NCI-H2107 treated with DMSO at 0.1 percent for 48 hours (cell line): ENCODE measurements around the gene DNAJB8.

Experiments used
- DNase-seq: peaks from one replicate; lab custom pipeline; 2025; ENCODE audit not compliant: unreplicated experiment; lab: John Stamatoyannopoulos, UW

The DNAJB8 gene

DNA sequence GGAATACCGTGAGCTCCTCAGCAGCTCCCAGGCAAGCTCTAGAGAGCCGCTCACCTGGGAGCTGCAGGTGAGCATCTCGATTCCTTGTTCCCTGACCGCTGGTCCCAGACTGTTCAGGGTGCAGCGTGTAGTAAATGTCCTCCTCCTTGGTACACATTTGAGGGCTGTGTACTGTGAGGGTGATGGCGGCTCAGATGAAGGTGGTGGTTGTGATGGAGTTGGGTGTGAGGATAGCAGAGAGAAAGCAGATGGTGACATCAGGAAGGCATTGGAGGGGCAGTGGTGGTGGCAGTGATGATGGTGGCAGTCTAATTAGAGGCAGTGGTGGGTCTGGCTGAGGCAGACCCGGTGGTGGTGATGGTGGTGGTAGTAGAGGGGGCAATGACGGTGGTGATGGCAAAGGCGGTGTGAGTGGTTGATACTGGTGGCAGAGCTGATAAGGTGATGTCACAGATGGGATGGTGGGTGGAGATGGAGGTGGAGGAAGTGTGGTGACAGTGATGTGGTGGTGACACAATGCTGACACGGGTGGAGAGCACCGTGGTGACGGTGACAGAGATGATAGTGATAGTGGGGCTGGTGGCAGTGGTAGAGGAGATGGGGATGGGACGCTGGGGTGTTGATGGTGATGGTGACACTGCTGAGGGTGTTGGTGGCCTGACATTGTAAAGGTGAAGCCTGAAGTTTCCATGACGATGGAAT is at the start of gene DNAJB8:
Gene DNAJB8, minus strand, starts transcription at position 51 of the 702 bp plus-strand sequence. CDS start 3,645 bp downstream, outside the sequence.
- no peak for DNase-seq

DNA sequence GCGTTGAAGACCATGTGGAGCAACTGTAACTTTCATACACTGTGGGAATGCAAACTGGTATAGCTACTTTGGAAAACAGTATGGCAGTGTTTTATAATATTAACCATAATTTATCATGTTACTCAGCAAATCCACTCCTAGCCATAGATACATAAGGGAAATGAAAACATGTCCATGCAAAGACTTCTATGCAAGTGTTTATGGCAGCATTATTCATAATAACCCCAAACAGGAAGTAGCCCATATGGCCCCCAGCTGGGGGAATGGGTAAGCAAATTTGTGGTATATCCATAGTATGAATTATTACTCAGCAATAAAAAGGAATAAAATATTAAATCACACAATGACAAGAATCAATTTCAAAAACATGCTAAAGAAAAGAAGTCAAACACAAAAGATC is 49.3 kb upstream of the DNAJB8 start:
- DNase-seq: no peak

DNA sequence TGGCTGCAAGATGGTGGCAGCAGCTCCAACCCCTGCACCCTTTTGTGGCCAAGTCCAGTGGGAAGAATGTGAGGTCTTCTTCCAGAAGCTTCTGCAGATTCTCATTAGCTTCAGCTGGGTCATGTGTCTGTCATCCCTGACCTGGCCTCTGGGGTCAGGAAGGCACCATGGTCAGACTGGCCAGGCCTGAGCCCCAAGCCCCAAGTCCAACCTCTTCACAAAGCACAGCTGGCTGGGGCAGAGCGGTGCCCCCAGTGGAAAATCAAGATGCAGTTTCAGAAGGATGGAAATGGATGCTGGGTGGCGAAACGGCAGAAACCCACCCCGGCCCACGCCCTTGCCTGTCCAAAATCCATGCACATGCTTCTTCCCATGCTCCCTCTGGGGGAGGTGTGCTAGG is 42.2 kb upstream of the DNAJB8 start:
- no peak for DNase-seq

DNA sequence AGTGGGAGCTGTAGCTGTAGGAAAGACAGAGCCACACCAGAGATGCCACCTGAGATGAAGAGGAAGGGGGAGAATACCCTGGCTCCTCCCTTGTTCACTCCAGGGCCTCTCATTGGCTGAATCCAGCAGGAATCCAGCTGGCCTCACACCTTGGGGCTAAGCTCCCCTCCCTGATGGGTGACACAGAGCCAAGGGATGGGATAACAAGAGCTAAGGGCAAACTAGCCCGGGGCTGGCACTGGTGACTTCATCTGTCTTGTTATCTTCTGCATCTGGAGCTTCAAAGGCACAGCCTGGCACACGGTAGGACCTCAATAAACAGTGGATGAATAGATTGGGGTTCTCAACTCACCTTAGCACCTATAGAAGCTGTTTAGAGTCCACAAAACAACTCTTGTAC is 40.1 kb upstream of the DNAJB8 start:
- no peak for DNase-seq

- no peak for DNase-seq
Observed at GRCh38 chr3:128505771-128506170, 39.1 kb upstream of the DNAJB8 start.

- no peak for DNase-seq
Observed at GRCh38 chr3:128504963-128505730, 38.5 kb upstream of the DNAJB8 start.

GRCh38 chr3:128504533-128504915 is 37.8 kb upstream of the DNAJB8 start:
- no peak for DNase-seq

GRCh38 chr3:128503751-128504532 is 37.3 kb upstream of the DNAJB8 start:
- no peak for DNase-seq

DNA sequence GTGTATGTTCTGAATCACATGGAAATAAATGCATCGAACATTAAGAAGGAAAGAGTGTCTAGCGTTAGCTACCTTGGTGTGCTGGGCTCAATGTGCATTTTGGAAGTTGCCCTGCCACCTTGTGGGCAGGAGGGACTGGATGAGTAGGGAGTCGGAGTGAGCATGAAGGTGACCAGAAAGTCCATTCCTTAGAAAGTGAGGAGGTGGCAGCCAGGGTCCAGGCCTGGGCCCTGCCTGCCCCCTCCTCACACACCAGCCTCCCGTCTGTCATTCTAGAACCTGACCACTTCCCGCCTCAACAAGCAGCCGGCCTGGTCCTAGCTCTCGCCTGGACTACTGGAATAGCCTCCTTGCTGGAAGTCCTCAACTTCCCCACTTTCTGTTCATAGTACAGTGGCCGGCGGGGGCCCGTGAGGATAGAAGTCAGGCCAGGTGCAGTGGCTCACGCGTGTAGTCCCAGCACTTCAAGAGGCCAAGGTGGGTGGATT is 36.5 kb upstream of the DNAJB8 start:
- no peak for DNase-seq

GRCh38 chr3:128502712-128503111 is 36.0 kb upstream of the DNAJB8 start:
- DNase-seq: no peak

GRCh38 chr3:128501431-128501830 is 34.7 kb upstream of the DNAJB8 start:
- DNase-seq: no peak

DNA sequence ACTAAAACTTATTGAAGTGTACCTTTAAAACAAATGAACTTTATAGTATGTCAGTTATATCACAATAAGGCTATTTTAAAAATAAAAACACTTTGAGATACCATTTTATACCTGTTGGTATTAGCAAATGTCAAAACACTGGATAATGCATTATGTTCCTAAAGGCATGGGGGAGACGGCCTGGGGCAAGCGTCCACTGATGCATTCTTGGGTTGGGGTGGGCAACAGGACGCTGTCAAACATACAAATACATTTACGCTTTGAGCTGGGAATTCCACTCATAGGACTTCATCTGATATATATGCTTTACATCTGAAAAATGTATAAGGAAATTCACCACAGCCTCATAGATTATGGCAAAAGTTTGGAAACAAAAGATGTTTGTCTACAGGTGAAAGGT is 33.9 kb upstream of the DNAJB8 start:
- no peak for DNase-seq

GRCh38 chr3:128499724-128500275 is 33.1 kb upstream of the DNAJB8 start:
- no peak for DNase-seq

- DNase-seq: no peak
Observed at GRCh38 chr3:128498901-128499530, 32.3 kb upstream of the DNAJB8 start.

DNA sequence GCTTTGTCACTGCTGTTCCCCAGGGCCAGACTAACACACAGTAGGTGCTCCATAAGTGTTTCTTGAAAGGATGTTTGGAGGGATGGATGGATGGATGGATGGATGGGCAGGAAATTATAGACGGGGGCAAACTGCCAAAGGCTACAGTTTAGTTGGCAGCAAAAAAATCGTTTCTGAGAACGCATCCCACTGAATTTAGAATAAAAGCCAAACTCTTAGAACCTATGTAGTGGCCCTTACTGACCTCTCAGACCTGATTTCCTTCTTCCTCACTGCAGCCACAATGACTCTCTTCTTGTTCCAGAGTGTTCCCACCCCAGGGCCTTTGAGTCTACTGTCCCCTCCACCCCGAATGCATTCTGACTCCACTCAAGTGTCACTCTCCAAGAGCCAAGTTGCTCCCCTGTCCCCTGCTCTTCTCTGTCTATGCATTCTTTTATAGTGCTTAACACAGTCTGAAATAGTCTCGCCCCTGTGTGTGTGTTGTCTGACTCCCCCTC is 31.5 kb upstream of the DNAJB8 start:
- no peak for DNase-seq

- peak; percentile 49 for DNase-seq
Observed at GRCh38 chr3:128497305-128498126, 30.8 kb upstream of the DNAJB8 start.

DNA sequence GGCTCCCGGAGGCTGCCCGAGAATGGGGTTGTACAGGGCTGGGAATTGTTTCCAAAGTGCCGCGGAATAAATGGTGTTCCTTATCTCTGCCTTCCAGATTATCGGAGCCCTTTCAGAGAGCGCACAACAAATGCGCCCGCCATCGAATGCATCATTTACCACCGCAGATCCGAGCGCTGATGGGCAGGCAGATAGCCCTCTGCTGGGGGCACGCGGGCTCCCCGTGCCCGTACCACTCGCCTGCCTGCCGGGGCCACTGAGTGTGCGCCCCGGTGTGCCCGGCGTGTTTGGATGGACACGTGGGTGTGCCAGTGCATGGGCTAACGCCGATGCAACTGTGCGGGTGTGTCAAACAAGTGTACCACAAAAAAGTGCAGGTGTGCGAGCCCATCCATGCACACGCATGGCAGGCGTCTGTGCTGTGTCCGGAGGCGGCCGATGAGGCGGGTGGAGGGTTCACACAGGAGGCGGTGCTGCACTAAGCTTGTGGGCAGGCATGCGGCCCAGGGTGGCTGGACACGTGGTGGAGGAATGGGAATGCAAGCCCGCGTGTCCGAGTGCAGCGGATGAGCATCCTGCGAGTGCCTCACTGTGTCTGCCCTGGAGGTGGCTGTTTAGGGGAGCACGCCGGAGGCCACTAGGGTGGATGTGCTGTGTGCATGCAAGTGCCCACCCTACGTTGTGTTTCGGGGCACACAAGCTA is 30.1 kb upstream of the DNAJB8 start:
- no peak for DNase-seq

DNA sequence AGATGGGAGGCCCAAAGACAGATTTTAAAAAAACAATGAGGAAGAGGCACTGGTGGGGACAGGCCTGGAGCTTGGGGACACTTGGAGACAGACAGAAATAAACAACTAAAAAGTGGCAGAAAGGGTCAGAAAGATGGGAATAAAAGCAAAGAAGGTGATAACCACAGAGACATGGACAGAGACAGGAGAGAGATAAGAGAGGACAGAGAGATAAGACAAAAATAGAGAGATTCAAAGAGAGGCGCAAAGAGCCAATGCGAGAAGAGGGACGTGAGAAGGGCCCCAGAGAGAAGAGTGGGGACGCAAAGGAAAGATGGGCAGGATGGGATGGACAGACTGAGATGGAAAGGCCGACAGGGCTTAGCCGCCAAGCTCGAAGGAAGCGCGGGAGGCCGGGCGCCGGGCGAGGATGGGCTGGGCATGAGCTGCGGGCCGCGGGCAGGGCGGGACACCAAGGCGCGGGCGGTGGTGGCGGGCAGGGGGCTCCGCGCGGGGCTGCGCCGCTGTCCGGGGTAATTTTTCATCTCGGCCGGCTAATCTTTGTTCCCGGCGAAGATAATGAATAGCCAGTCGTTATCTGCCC is 29.4 kb upstream of the DNAJB8 start:
- no peak for DNase-seq

DNA sequence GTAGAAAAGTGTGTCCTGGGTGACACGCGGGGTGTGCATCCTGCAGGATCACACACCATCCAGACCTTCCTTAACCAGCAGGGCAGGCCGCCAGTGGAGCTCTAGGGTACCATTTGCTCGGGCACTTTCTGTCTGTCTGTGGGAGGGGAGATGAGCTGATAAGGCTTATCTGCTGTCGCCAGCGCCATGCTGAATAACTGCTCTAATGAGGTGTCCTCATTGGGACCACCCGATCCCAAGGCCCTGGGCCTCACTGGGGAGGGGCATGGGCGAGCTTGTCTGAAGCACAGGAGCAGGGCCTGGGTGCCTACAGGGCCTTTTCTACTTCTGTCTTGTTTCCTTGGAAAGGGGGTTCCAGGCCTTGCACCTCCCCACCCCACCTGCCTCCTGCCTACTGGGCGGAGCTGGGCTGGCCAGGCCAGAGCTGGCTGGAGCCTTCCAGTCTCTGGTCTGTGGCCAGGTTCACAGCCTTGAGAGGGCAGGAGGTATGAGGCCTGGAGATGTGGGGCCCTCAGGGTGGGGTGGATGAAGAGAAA is 28.8 kb upstream of the DNAJB8 start:
- DNase-seq: no peak
